Measurements from ENCODE around the gene TRIP10.

DNA sequence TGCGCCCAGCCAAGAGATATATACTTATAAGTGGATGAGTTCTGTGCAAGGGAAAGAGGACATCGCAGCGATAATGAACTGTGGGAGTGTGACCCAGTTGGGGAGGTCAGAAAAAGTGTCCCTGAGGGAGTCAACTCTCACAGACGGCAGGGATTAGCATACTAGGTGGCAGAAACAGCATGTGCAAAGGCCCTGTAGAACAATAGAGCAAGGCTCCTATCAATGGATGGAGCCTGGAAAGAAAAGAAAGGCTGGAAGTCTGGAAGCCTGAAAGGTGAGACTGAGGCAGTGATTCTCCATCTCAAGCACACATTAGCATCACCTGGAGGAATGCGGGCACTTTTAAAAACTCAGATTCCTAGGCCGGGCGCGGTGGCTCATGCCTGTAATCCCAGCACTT is 48.1 kb upstream of the TRIP10 start:
- TF ChIP-seq TAF1 (IDR thresholded peaks at IDR 0.05; ENCODE audit: borderline replicate concordance, low read depth, low read length): no peak
- no peak for TF ChIP-seq POLR2A (IDR thresholded peaks at IDR 0.05; ENCODE audit: low read depth, low read length)
